Left colon (tissue), 2 donors: ENCODE measurements around the gene TJP2. TPM values are rescaled to one million over a fixed set of nuclear protein-coding genes. Genes with fewer than 3 reads are reported as not detected.

Experiments used
- ATAC-seq: fragments of 200-7000 bp; cut with Tn5 transposase; one replicate; pipeline ENCODE4 v1.9.1; 2020; ENCODE audit warnings: mild to moderate bottlenecking, moderate library complexity
- DNase-seq, 2 donors: peaks; one replicate each; pipeline ENCODE4 v3.0.0-alpha.2; 2020
- intact Hi-C, 2 donors: fragments of 100-400 bp; cut with DNase I in 1 of 2; cut with micrococcal nuclease in 1 of 2; formaldehyde crosslinking; loops; one replicate each; pipeline versions ENCODE4 v1.11.2 to v1.14.0; 2022; cut with DNase I, micrococcal nuclease
- total RNA-seq, 2 donors: library from RNA; stranded (reverse); fragmentation: NEBNext Ultra II Directional; extraction: Animal tissue kit (Norgen Biotek cat#: 25700); gene quantifications; one replicate each; pipeline ENCODE4 v1.2.1, GENCODE V29; 2021
- donor health status: DM: no; HTN: no; CAD: no.
- donor health status: DM: yes; HTN: yes; CAD: no.

TJP2 gene
- total RNA-seq, 2 donors from 2014 or later, result 129 to 131 TPM

- intact Hi-C loops, result no loop called here
- ATAC-seq (no peak), DNase-seq (no peak)
Measured at GRCh38 chr9:69184266-69184665, 10.2 kb downstream of the TJP2 start.

GRCh38 chr9:69186841-69187611 lies 12.9 kb downstream of the TJP2 start:
- intact Hi-C loops, result no loop called here
- no peak for DNase-seq
- ATAC-seq, result no peak

GRCh38 chr9:69188975-69189374 lies 14.9 kb downstream of the TJP2 start:
- ATAC-seq (no peak), DNase-seq (no peak)
- intact Hi-C loops, result no loop called here

- DNase-seq (no peak), ATAC-seq (no peak)
- intact Hi-C loops, result loop anchor here in 1 of 2 donors (5.0 kb wide), 1 partner anchor 138 kb away; no protein-coding TSS in a partner anchor
Measured at GRCh38 chr9:69190086-69190862, 16.2 kb downstream of the TJP2 start.

- no peak for ATAC-seq
- intact Hi-C loops, result loop anchor here in 1 of 2 donors (5.0 kb wide), 1 partner anchor 139 kb away; no protein-coding TSS in a partner anchor
- no peak for DNase-seq
Measured at GRCh38 chr9:69190863-69191181, 16.7 kb downstream of the TJP2 start.

- intact Hi-C loops, result loop anchor here in 1 of 2 donors (5.0 kb wide), 1 partner anchor 139 kb away; no protein-coding TSS in a partner anchor
- ATAC-seq (no peak), DNase-seq (no peak)
Measured at GRCh38 chr9:69191231-69191630, 17.2 kb downstream of the TJP2 start.

GRCh38 chr9:69192214-69192613 lies 18.1 kb downstream of the TJP2 start:
- no peak for DNase-seq
- intact Hi-C loops, result loop anchor here (2.0 to 5.0 kb wide), 2 partner anchors 137 to 140 kb away; no protein-coding TSS in a partner anchor
- peak; percentile 24 for ATAC-seq

GRCh38 chr9:69193685-69194032 lies 19.6 kb downstream of the TJP2 start:
- intact Hi-C loops, result loop anchor here (2.0 to 5.0 kb wide), 2 partner anchors 139 to 141 kb away; no protein-coding TSS in a partner anchor
- ATAC-seq, result no peak
- no peak for DNase-seq

GRCh38 chr9:69194702-69195418 lies 20.8 kb downstream of the TJP2 start:
- intact Hi-C loops, result loop anchor here in 1 of 2 donors (5.0 kb wide), 1 partner anchor 143 kb away; no protein-coding TSS in a partner anchor
- ATAC-seq, result no peak
- DNase-seq, result no peak

- ATAC-seq (no peak), DNase-seq (no peak)
- intact Hi-C loops, result no loop called here
Measured at GRCh38 chr9:69195668-69196067, 21.6 kb downstream of the TJP2 start.

GRCh38 chr9:69197687-69198086 lies 23.6 kb downstream of the TJP2 start:
- ATAC-seq (no peak), DNase-seq (no peak)
- intact Hi-C loops, result no loop called here

- intact Hi-C loops, result no loop called here
- DNase-seq (no peak), ATAC-seq (peak; percentile 15)
Measured at GRCh38 chr9:69198521-69199220, 24.6 kb downstream of the TJP2 start.

GRCh38 chr9:69199769-69200470 lies 25.8 kb downstream of the TJP2 start:
- intact Hi-C loops, result no loop called here
- DNase-seq (no peak), ATAC-seq (peak; percentile 44)

GRCh38 chr9:69202556-69202955 lies 28.5 kb downstream of the TJP2 start:
- DNase-seq, result no peak
- ATAC-seq, result no peak
- intact Hi-C loops, result no loop called here

- intact Hi-C loops, result no loop called here
- DNase-seq (no peak), ATAC-seq (no peak)
Measured at GRCh38 chr9:69204326-69204725, 30.2 kb downstream of the TJP2 start.

GRCh38 chr9:69204849-69205248 lies 30.8 kb downstream of the TJP2 start:
- intact Hi-C loops, result no loop called here
- no peak for DNase-seq
- ATAC-seq, result no peak

GRCh38 chr9:69206047-69206446 lies 32.0 kb downstream of the TJP2 start:
- intact Hi-C loops, result no loop called here
- no peak for ATAC-seq
- no peak for DNase-seq

GRCh38 chr9:69207503-69207902 lies 33.4 kb downstream of the TJP2 start:
- no peak for ATAC-seq
- DNase-seq, result no peak

More at GRCh38 chr9:69207503-69207902, 33.4 kb downstream of the TJP2 start:
- intact Hi-C loops, result no loop called here
